Measurements from ENCODE around the gene ATG9B.

DNA sequence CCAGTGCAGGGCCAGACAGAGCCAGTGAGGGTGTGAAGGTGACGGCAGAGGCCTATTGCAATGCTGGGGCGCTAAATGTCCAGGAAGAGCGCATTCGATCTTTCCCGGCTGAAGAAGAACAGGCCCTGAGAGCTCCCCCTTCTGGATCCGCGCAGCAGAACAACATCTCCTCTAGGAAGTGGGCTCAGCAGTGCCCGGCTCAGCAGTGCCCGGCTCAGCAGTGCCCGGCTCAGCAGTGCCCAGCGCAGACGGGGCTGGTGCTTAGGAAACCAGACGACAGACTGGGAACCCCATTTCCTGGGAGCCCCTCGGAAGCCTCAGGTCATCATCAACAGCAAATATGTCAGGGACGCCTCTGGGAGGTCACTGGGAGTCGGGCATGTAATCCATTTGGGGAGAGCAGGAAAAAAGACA lies 38.2 kb downstream of the ATG9B start:
- TF ChIP-seq, protein P1, sequence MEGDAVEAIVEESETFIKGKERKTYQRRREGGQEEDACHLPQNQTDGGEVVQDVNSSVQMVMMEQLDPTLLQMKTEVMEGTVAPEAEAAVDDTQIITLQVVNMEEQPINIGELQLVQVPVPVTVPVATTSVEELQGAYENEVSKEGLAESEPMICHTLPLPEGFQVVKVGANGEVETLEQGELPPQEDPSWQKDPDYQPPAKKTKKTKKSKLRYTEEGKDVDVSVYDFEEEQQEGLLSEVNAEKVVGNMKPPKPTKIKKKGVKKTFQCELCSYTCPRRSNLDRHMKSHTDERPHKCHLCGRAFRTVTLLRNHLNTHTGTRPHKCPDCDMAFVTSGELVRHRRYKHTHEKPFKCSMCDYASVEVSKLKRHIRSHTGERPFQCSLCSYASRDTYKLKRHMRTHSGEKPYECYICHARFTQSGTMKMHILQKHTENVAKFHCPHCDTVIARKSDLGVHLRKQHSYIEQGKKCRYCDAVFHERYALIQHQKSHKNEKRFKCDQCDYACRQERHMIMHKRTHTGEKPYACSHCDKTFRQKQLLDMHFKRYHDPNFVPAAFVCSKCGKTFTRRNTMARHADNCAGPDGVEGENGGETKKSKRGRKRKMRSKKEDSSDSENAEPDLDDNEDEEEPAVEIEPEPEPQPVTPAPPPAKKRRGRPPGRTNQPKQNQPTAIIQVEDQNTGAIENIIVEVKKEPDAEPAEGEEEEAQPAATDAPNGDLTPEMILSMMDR (IDR thresholded peaks at IDR 0.05), result peak; percentile 60 to 83 (median 62)
- peak in 1 of 2 donors; percentile 16 for TF ChIP-seq POLR2AphosphoS5 (IDR thresholded peaks at IDR 0.05)
- TF ChIP-seq POLR2A (IDR thresholded peaks at IDR 0.05; ENCODE audit: low read depth), result no peak

Data from esophagus muscularis mucosa (tissue), 3 donors.